HG03521 (cell line): Measurements from ENCODE around the gene PHKB.
A peak's percentile ranks its signal among the peaks of the same experiment; 100 is the strongest.
"Not testable (repeated sequence)": the region's sequence is repeated elsewhere in the genome, so short reads cannot be mapped to it uniquely, and the experiment has no call there.

Experiments used
- ATAC-seq: cut with Tn5 transposase; IDR thresholded peaks from one replicate; pipeline ENCODE4 v1.9.1; 2021; ENCODE audit warnings: mild to moderate bottlenecking, moderate library complexity; ENCODE audit not compliant: unreplicated experiment

Gene PHKB

DNA sequence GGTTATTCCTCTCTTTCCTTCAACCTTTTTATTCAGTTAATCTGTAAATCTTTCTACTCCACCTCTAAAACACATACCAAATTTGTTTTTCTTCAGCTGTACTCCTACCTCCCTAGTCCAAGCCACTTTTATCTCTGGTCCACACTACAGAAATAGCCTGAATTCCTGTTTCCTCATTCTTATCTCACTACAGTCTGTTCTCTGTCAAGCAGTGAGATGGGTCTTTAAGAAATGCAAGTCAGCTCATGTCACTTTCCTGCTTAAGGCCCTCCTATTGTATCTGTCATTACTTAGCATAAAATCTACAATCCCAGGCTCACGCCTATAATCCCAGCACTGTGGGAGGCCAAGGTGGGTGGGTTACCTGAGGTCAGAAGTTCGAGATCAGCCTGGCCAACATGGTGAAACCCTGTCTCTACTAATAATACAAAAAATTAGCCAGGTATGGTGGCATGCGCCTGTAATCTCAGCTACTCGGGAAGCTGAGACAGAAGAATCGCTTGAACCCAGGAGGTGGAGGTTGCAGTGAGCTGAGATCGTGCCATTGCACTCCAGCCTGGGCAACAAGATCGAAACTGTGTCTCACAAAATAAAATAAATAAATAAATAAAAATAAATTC is 7.0 kb downstream of the PHKB start:
- not testable (repeated sequence) for ATAC-seq

GRCh38 chr16:47469227-47469626 is 8.1 kb downstream of the PHKB start:
- ATAC-seq, result no peak

DNA sequence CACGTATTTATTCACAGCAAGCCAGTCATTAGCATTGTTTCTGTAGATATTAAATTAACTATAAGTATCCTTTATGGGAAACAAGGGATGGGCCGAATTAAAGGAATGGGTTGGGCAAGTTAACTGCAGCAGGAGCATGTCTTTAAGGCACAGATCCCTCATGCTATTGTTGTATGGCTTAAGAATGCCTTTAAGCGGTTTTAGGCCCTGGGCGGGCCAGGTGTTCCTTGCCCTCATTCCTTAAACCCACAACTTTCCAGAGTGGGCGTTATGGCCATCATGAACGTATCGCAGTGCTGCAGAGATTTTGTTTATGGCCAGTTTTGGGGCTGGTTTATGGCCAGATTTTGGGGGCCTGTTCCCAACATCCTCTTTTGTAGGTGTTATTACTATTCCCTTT is 9.1 kb downstream of the PHKB start:
- no peak for ATAC-seq

- ATAC-seq, result no peak
Observed at GRCh38 chr16:47470810-47471209, 9.7 kb downstream of the PHKB start.

GRCh38 chr16:47473004-47473403 is 11.9 kb downstream of the PHKB start:
- not testable (repeated sequence) for ATAC-seq

GRCh38 chr16:47473792-47474191 is 12.7 kb downstream of the PHKB start:
- no peak for ATAC-seq

DNA sequence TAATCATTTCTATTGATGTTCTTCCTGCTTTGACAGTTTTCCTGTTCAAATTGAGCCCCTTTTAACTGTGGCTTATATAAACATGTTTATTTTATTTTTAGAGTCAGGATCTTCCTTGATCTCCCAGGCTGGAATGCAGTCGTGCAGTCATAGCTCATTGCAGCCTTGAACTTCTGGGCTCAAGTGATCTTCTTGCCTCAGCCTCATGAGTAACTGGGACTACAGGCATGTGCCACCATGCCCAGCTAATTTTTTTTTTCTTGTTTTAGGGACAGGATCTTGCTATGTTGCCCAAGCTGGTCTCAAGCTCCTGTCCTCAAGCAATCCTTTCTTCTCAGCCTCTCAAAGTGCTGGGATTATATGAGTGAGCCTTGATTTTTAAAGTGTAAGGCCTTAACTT is 14.7 kb downstream of the PHKB start:
- no peak for ATAC-seq

GRCh38 chr16:47476654-47477345 is 15.7 kb downstream of the PHKB start:
- no peak for ATAC-seq

- ATAC-seq, result no peak
Observed at GRCh38 chr16:47477679-47478078, 16.5 kb downstream of the PHKB start.

- no peak for ATAC-seq
Observed at GRCh38 chr16:47480410-47480809, 19.3 kb downstream of the PHKB start.

DNA sequence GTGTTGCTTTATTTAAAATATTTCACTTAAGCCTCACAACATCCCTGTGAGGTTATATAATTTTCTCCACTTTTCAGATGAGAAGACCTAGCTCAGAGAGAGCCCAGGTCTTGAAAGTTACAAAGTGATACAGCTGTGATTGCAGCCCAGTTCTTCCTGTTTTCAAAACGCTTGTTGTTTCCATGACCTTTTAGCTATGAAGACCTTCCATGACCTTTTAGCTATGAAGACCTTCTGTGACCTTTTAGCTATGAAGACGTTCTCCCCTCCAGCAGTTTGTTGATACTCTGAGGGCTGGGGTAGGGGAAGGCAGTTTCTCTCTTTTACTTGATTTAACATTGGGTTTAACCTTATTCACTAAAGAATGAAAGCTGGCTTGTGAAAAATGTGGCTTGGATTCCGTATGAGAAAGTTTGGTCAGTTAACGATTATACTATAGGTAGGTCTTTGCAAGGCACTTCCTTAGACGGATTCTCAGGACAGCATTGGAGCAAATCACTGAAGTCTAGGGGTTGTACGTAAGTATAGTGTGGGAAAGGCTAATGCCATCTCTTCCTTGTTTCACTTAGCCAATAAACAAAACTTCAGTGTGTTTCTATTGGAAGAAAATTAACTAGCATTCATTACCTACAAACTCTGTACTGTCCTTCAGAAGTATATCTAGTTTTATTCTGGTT is 20.7 kb downstream of the PHKB start:
- ATAC-seq, result no peak

GRCh38 chr16:47483616-47484015 is 22.5 kb downstream of the PHKB start:
- no peak for ATAC-seq

DNA sequence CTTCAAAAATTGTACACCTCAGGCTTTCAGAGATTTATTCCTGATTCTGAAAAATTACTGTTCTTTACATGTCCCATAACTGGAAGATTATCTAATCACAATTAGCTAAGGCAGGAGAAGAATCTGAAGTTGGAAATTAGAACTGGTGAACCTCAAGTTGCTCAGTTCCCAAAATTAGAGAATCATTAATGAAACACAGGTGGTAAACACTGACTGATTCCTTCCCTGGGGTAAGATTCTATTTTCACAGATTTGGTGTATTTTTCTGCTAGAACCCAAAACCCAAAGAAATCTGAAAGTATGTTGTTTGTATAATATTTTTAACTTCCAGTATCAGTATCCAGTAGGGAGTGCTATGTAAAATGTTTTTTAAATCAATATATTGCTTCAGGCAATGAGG is 25.7 kb downstream of the PHKB start:
- no peak for ATAC-seq

DNA sequence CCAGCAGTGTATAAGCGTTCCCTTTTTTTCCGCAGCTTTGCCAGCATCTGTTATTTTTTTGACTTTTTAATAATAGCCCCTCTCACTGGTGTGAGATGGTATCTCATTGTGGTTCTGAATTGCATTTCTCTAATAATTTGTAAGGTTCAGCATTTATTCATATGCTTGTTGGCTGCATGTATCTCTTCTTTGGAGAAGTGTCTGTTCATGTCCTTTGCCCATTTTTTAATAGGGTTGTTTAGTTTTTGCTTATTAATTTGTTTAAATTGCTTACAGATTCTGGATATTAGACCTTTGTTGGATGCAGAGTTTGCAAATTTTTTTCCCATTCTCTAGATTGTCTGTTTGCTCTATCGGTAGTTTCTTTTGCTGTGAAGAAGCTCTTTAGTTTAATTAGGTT is 26.9 kb downstream of the PHKB start:
- no peak for ATAC-seq

- ATAC-seq, result no peak
Observed at GRCh38 chr16:47490471-47490870, 29.3 kb downstream of the PHKB start.

GRCh38 chr16:47492036-47492427 is 30.9 kb downstream of the PHKB start:
- ATAC-seq, result no peak

DNA sequence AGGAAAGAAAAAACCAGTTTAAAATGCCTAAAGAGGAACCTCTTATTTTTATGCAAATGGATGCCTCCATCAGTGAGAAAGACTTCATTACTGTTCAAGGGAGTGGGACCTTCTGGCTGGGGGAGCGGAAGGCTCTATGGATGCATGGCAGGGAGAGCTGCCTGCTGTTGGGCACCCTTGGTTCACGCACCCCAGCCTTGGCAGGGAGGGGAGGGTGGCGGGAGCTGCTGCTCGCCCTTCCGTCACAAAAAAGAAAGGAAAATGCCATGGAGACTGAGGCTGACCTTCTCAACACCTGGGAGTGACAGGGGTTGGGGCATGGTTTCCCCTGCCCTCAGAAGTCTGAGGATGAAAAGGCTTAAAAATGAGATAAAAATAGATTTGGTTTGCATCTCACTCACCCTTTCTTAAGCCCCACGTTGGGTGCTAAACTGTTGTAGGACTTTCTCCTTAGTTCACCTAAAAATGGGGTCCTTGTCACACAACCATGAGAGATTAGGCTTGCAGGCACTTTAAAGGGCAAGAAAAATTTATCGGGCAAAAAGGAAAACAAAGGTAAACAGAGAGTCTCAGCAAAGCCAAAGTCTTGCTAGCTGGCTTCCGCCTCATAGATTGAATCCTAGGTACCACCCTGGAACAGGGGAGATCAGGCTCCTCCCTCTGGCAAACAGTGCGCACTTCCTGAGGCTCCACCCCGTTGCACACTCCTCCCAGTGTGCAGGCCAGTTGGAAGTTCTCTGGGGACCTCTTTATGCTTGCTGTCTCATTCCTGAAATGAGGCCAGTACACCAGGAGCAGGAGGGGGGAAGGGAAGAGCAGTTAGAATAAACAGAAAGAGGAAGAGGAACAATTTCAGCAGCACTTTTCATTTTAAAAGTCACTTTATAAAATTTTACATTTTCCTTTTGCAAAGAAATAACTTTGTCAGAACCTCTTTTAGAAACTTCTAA is 31.6 kb downstream of the PHKB start:
- ATAC-seq, result peak; percentile 61

DNA sequence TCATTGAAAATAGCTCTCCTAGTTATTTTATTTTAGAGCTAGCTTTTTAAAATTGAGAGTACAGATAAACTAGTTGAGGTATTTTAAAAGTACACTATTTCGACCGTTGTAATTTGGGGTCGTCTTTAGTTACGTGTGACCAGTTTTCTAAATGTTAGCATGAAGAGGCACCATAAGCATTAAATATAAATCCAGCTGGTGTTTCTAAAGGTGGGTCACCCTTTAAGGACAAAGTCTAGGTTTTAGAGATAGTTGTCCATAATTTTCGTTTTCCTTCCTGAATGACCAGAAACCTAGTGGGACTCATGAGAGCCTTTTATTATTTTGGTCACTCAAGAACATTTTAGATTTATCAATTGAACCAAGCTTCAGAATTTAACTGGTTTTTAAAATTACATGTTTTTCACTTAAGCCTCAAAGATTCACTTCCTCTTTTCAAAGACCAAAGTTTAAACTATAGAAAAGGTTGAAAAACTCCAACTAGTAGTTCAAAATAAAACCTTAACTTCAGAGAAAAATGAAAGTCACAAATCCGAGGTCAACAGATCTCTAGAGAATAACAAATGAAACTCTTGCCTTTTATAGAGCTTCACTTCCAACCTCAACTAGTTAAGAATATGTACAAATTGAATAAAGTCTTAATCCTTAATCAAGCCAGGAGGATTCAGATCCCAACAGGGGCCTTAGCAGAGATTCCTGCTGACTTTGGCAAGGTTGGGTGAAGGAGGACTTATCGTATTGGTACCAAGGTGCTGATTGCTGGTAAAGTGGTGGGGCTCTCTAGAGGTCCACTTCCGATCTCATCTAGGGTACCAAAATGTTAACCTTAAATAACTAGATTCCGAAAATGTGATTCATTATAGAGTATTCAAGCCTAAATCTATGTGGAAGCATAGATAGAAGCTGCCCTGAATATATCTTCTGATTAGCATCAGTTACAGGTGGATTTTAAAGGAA is 32.5 kb downstream of the PHKB start:
- ATAC-seq, result peak; percentile 50

DNA sequence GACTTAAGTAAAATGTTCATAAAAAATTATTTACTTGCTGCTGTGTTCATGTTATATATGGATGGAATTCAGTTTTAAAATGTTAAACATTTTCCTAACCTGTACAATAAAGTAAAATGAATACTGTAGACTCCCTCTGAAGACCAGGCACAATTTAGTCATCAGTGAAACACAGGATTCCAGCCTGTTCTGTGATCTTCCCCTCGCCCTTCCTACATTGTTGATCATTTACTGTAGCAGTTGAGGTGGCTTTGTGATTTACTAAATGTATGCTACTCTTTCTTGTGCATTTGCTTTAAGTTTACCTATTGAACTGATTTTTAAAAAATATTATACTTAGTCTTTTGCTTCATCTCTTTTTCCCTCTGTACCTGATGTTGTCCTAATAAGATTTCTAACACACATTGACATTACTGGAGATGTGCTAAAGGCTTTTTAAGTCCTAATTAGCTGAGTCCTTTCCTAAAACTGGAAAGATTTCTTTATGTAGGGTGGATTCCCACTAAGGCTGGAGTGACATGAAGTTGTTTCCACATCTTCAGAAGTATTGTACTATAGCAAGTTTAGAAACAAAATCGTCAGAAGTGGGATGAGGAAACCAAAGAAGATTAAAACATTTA is 38.1 kb downstream of the PHKB start:
- no peak for ATAC-seq
